GM18858 (cell line): ENCODE measurements around the gene ABCA5.
A peak's percentile ranks its signal among the peaks of the same experiment; 100 is the strongest.

ENCODE experiments used
- ATAC-seq: cut with Tn5 transposase; IDR thresholded peaks from one replicate; pipeline ENCODE4 v1.9.1; 2021; ENCODE audit not compliant: unreplicated experiment

The ABCA5 gene

DNA sequence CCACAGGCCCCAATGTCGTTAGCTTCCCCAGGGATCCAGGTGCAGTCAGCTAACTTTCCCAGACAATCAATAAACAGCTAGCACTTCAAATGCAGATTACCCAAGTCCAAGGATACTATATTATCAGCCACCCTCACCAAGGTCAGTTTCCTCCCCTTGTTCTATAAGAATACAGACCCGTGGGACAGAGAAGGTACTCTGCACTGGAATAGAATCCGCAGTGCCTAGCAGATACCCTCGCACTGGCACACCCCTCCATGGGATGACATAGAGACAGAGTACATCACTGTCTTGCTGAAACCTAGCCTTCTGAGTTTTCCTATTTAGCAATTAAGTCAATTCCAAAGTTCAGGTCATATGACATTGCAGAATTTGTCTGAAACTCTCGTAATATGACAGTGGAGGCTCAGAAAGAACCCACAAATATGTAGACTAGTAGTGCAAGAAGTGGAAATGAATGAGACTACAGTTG is 58.4 kb downstream of the ABCA5 start:
- no peak for ATAC-seq

DNA sequence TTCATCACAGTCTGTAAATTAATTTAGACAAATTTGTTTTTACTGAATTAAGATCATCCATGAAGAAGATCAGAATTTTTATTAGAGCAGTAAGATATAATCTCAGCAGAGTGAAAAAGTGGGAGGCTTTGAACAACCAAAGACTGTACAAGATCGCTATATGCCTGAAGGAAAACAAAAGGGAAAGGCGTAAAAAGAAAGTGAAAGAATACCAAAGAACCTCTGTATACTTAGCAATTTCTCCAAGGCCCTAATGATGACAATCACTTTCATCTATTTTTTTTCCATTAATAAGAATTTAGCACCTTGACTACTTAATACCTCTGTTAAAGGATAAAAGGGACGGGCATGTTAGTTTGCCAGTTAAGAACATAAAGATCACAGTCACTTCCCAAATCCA is 59.7 kb downstream of the ABCA5 start:
- ATAC-seq, result no peak

DNA sequence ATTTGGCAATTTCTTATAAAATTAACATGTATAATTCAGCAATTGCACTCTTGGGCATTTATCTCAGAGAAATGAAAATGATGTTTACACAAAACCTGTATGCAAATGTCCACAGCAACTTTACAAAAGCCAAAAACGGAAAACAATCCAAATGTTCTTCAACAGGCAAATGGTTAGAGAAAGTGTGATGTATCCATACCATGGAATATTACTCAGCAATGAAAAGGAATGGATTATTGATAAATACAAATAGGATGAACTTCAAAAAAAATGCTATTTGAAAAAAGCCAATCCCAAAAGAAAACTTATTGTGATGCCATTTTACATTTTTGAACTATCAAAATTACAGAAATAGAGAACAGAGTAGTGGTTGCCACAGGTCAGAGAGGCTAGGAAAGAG is 61.1 kb downstream of the ABCA5 start:
- no peak for ATAC-seq

DNA sequence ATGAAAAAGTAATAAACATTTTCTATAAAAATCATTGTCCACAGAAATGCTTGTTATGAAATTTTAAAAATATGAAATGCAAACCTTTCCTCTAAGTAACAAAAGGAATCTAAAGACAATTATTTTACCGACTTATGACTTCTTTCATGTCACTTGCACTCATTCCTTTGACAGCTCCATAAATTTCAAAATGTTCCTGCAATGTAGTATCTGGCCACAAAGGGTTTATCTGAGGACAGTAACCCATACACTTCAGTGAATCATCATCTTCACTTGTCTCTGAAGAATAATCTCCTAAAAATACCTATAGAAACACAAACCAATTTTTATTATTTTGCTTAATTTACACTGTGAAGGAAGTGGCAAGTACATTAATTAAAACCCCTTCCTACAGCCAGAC is 72.7 kb downstream of the ABCA5 start:
- ATAC-seq, result no peak

DNA sequence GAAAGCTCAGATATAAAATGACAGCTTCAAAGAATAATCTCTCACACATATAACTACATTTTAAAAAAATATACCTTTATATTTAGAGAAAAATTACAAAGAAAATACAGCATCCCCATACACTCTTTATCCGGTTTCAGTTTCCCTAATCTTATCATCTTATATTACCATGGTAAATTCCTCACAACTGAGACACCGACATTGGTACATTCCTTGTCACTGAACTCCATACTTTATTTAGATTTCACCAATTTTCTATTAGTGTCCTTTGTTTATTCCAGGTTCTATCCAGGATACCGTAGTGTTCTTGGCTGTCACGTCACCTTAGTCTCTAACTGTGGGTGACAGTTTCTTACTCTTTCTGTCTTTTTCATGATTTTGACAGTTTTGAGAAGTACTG is 76.3 kb downstream of the ABCA5 start:
- no peak for ATAC-seq

DNA sequence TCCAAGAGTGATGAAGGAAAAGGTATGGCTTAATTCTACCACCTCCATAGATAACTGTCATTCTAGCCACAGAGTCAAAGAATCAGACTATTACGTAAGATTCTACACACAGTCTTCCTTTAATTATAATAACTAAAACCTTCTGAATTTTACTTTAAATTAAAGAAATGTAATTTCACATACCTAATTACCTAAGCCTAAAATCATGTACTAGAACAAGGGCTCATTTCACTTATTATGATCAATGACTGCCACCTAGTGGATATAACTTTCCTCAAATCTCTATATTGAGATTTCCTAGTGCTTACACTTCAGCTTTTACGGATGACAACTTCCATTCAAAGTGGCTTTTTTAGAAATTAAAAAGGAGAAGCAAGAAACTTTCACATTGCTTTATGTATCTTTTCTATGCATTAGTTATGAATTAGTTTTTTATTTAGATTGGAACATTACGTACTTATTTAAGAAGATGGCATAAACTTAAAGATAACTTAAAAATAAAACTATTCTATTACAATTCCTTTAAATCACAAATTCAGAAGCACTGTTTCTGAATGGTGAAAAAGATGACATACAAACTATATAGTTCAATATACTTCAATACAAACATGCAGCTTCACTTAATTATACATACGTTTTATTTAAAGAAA is 80.1 kb downstream of the ABCA5 start:
- ATAC-seq, result no peak

DNA sequence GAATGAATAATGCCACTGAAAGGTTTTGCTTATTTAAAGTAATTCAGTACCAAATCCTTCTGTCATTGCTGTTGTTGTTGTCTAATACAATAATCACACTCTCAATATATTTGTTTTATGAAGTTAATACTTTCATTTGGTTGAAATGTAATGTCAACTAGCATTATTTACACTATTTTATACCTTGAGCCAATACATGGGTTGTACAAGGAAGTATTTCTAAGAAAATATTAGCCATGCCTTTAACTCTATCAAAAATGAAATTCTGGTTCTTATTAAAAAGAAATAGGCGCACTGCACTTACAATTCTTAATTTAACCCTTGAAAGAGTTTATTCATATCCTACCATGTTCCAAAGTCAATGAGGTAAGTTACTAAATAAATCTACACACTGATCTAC is 80.7 kb downstream of the ABCA5 start:
- no peak for ATAC-seq

DNA sequence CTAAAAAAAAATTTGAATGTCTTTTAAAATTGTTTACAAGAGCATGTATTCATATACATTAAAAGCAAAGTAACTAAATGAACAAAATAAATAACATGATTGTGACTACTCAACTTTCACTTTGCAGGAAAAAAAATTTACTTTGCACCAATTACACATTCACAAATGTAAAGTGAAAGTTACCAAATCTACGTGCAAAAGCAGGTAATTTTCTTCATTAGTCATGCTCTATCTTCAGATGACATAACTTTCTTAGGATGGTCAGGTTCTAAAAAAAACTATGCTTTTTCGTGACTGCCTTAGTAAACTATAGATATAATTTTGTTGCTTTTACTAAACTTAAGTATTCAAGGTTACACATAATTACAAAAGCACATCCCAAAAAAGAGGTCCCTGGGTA is 81.3 kb downstream of the ABCA5 start:
- no peak for ATAC-seq

DNA sequence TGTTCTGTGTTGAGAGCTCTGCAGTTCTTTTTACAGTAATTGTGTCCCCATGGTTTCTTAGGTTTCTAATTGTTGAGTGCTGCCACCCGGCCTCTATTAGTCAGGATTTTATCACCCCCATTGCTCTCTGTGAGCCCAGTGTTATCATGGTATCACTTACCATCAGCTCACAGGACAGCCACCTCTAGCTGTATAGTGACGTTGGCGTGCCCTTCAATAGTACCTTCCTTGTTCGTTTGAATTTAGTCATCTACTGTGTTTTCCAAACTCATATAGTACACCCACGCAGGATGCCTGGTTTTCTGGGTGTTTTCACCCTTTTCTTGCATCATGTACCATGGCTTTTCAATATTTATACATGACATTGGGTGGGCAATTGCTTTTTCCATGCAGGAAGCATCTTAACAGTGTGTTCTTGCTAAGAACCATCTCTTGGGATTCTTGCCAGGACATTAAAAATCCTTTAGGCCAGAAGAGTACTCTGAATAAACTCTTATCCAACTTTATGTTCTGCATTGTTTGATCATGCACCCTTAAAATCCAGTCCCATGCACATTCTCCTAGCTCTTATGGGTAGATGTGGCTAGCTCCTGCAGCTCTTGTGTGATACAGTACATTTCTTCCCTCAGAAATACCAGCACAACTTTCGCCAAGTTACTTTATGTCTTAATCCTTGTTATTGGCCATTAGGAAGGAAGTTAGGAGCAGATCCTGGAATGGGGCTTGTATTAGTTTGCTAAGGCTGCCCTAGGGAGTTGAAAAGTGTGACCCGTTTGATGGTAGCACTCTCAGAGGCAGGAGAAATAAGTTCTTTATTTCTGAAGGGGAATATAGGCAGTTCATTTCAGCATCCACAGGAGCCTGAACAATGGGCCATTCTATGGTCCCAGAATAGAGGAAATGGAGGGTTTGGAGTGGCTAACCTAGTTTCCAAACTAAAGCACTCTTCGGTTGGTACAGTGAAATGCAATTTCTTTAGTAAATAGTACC is 87.0 kb downstream of the ABCA5 start:
- no peak for ATAC-seq

DNA sequence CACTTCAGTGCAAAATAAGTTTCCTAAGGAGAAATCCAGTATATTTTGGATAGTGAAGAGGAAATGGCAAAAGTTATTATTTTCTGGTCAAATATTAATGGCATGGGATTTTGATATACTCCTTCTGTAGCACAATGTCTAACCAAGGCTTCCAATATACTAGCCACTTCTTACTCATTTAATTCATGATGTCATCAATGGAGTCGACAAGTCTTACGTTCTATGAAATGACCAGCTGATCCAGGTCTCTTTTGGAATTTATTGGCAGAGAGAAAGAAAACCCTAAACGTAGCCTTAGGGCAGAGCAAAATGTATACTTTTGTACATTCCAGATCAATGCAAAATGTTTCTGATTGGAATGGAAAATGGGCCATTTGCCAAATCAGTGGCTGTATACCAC is 90.0 kb downstream of the ABCA5 start:
- ATAC-seq, result no peak

DNA sequence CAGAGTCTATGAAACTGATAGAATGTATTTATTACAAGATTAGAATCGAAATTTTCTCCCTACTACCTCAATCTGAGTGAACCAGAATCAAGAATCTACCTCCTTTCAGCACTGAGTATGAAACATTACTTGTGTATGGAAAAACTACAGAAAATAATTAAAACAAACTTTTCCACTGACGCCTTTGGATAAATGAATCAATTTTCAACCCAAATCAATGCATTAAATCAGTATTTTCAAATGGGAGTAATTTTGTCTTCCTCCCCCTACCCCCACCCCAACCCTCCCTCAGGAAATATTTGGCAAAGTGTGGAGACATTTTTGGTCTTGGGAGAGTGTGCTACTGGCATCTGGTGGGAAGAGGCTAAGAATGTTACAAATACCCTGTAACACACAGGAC is 90.5 kb downstream of the ABCA5 start:
- ATAC-seq, result no peak

DNA sequence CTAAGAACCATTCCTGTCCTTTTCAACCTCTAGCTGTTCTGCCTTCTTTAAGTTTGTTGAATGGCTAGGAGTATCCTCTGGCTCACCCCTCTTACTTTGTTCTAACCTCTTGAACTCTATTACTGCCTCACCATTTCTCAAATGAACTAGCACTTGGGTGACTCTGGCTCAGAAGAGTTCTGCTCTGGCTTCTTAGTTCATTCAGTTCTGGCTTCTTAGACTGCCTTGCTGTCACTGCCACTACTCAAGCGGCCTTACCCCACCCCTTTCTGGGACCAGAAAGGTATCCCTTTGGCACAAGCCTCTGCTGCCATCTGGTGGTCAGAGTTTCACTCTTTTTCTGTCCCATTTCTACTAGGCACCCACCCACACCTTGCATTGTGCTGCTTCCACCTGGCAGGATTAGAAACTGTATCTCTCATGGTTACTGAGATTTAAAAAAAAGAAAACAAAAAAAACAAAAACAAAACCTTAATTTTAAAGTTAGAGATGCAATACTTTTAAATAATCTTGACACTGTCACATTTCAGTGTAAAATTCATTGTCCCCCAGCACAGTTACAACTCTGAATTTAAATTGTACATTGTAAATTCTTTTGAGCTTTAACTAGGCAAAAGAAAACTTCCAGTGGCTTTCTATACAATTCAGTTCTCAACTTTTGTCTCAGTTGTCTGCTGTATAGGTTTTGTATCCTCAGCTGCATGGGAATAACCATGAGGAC is 91.4 kb downstream of the ABCA5 start:
- peak; percentile 93 for ATAC-seq

DNA sequence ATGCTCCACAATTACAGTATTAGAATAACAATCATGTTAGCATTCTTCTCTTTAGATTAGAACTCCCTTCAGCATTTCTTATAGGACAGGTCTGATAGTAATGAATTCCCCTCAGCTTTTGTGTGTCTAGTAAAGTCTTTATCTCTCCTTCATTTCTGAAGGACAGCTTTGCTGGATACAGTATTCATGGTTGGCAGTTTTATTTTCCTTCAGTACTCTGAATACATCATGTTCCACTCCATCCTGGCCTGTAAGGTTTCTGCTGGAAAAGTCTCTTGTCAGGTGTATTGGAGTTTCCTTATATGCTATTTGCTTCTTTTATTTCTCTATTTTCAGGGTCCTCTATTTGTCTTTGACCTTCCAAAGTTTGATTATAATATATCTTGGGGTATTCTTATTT is 94.3 kb downstream of the ABCA5 start:
- no peak for ATAC-seq

DNA sequence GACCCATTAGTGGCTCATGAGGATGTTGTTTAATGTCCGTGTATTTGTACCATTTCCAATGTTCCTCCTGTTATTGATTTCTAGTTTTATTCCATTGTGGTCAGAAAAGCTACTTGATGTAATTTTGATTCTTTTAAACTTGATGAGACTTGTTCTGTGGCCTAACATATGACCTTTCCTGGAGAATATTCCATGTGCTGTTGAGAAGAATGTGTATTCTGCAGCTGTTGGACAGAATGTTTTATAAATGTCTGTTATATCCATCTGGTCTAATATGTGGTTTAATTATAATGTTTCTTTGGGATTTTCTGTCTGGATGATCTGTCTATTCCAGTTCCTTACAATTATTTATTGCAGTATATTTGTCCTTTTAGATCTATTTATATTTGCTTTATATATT is 95.4 kb downstream of the ABCA5 start:
- ATAC-seq, result no peak

DNA sequence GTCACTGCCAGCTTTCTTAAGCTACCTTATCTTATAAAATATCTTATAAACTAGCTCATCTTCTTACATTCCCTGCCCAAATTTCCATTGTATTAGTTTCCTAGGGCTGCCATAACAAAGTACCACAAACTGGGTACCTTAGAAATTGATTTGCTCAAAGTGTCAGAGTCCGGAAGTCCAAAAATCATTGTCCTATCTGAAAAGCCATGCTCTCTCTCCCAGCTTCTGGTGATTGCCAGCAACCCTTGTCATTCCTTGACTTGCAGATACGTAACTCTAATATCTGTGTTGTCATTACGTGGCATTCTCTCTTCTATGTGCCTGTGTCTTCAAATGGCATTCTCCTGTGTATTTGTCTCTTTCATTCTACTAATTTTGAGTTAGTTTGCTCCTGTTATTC is 96.0 kb downstream of the ABCA5 start:
- no peak for ATAC-seq

DNA sequence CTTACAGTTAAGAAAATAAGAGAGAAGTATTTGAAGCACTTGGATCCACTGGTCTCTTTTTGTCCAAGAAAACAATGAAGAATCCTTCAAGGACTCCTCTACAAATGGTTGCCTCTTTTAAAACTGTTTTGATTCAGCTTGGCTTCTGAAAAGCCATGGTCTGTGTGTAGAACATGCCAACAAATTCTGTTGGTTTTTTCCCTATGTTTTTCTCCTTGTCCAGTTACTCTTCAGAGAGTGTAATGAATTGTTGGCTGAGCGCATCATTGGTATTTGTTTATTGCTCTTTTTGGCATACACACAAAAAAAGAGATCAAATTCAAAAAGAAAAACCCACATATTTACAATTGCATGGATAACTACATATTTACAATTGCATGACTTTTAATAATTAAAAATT is 98.4 kb downstream of the ABCA5 start, which contains the start of gene ABCA10:
ABCA10 (minus strand) TSS at position 249 of the 400 bp plus-strand sequence. CDS start 3,466 bp downstream, outside the sequence.
- ATAC-seq, result no peak

DNA sequence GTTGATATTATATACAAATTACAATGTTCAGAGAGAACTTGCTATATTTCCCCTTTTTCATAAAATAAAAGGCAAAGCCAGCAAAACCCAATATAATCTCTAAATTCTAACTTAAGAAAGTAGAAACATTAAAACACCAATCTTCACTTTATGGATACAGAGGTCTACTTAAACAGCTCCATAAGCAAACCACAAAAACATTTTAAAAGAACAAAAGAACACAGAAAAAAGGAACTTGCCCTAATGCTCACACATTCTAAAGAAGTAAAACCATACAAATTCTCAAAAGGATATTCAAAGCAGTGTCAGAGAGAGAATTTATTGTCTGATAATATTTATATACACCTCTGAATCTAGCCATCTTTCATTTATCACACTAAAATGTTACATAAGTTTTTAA is 98.9 kb downstream of the ABCA5 start:
- ATAC-seq, result no peak

DNA sequence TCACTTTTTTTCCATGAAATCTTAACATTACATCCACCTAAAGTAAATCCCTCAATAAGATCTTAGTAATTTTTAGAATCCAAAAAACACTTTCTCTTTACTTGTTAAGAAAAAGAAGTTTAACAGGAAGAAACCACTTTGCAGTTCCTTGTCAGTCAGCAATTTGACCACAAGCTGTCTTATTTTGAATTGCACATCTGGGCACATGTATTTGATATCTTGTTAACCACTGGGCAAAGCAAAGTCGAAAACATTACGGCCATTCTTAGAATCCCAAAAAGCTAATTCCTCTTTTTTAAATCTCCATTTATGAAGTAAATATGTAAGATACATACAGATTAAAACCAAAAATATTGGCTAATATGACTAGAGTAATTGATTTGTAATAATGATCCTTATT is 99.4 kb downstream of the ABCA5 start:
- no peak for ATAC-seq

DNA sequence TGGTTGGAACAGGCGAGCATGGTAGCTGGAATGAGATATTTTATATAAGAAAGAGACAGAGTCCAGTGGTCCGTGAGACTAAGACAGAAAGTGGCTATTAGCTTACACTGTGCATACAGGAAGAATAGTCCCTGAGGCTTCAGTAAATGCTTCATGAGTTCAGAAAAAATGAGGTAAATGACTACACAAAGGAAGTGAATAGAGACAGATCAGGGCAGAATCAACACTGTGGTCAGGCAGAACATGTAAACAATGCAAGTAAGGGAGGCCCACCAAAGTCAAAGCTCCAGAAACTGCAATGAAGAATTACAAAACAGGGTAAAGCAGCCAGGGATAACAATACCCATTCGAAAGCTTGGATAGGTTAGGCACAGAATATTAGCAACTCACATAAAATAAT is 103.1 kb downstream of the ABCA5 start:
- peak; percentile 99 for ATAC-seq

DNA sequence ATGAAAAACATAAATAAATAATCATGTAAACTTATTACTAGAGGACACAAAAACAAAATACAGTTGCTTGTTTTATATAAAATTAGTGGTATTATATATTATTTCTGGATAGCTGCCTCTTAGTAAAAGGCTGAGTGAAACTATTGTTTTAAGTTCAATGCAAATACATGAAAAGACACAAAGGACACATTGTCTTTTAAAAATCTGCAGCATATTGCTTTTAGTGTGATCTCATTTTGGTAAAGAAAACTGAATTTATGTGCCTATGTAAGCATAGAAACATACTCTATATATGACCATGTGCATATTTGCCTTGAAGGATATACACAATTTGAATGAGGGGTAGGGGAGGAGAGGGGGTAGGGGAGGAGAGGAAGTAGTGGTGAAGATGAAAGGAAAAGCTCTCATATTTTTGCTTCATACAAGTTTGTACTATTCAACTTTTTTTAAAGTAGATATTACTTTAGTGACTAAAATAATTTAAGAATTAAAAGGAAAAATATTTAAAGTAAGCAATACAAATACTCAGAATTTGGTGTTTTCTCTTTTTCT is 104.2 kb downstream of the ABCA5 start:
- no peak for ATAC-seq

DNA sequence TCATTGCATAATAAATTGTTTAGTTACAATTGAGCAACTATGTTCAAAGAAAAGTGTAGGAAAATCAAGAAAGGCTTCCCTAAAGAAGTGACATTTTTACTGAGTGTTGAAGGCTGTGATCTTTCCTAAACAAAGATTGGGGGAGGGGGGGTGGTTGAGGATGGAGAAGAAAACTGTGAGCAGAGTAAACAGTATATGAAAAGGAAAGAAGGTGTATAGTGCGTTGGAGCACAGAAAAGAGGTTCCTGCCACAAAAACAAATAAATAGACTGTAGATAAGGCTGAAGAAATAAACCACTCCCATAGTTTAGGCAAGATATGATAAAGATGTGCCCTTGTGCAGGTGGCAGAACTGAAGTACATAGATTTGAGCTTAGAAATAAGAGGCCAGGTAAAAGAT is 106.8 kb downstream of the ABCA5 start:
- no peak for ATAC-seq
